ENCODE measurements around the gene DNAH10. TPM values are rescaled to one million over a fixed set of nuclear protein-coding genes. Genes with fewer than 3 reads are reported as not detected.

DNAH10 gene
- total RNA-seq: 0.28 TPM

GRCh38 chr12:123761841-123762714, at the start of gene DNAH10:
Gene DNAH10, plus strand, starts transcription at chr12:123762301. Its CDS starts 36 bp downstream, at chr12:123762337.
- ATAC-seq (peak; percentile 54), DNase-seq (ENCODE audit: low spot score) (no peak)

GRCh38 chr12:123712780-123713319, 49.3 kb upstream of the DNAH10 start:
- ATAC-seq (no peak), DNase-seq (ENCODE audit: low spot score) (no peak)

- no peak for ATAC-seq
- DNase-seq (ENCODE audit: low spot score): no peak
These were observed 48.7 kb upstream of the DNAH10 start for GRCh38 chr12:123713398-123713797.

- ATAC-seq: no peak
- no peak for DNase-seq (ENCODE audit: low spot score)
These were observed 48.1 kb upstream of the DNAH10 start for GRCh38 chr12:123713823-123714585.

- no peak for ATAC-seq
- no peak for DNase-seq (ENCODE audit: low spot score)
These were observed 46.9 kb upstream of the DNAH10 start for GRCh38 chr12:123715195-123715594.

- ATAC-seq (no peak), DNase-seq (ENCODE audit: low spot score) (no peak)
These were observed 44.8 kb upstream of the DNAH10 start for GRCh38 chr12:123717350-123717749.

GRCh38 chr12:123720141-123720814, 41.8 kb upstream of the DNAH10 start:
- DNase-seq (ENCODE audit: low spot score) (no peak), ATAC-seq (no peak)

- no peak for DNase-seq (ENCODE audit: low spot score)
- ATAC-seq: no peak
These were observed 40.9 kb upstream of the DNAH10 start for GRCh38 chr12:123721245-123721644.

GRCh38 chr12:123723011-123723410, 39.1 kb upstream of the DNAH10 start:
- ATAC-seq (no peak), DNase-seq (ENCODE audit: low spot score) (no peak)

- DNase-seq (ENCODE audit: low spot score): no peak
- ATAC-seq: no peak
These were observed 38.3 kb upstream of the DNAH10 start for GRCh38 chr12:123723765-123724164.

GRCh38 chr12:123726244-123726643, 35.9 kb upstream of the DNAH10 start:
- ATAC-seq (no peak), DNase-seq (ENCODE audit: low spot score) (no peak)

GRCh38 chr12:123726962-123727361, 35.1 kb upstream of the DNAH10 start:
- ATAC-seq: no peak
- DNase-seq (ENCODE audit: low spot score): no peak

- ATAC-seq (no peak), DNase-seq (ENCODE audit: low spot score) (no peak)
These were observed 34.2 kb upstream of the DNAH10 start for GRCh38 chr12:123727878-123728277.

GRCh38 chr12:123731596-123731995, 30.5 kb upstream of the DNAH10 start:
- no peak for ATAC-seq

GRCh38 chr12:123732251-123732650, 29.9 kb upstream of the DNAH10 start:
- no peak for DNase-seq (ENCODE audit: low spot score)
- no peak for ATAC-seq

More at GRCh38 chr12:123731596-123731995, 30.5 kb upstream of the DNAH10 start:
- DNase-seq (ENCODE audit: low spot score): no peak

GRCh38 chr12:123733229-123733628, 28.9 kb upstream of the DNAH10 start:
- no peak for DNase-seq (ENCODE audit: low spot score)

GRCh38 chr12:123734268-123734667, 27.8 kb upstream of the DNAH10 start:
- no peak for ATAC-seq

More at GRCh38 chr12:123733229-123733628, 28.9 kb upstream of the DNAH10 start:
- ATAC-seq: no peak

GRCh38 chr12:123741937-123742572, 20.0 kb upstream of the DNAH10 start:
- ATAC-seq: no peak

More at GRCh38 chr12:123734268-123734667, 27.8 kb upstream of the DNAH10 start:
- no peak for DNase-seq (ENCODE audit: low spot score)

GRCh38 chr12:123743002-123743401, 19.1 kb upstream of the DNAH10 start:
- DNase-seq (ENCODE audit: low spot score) (no peak), ATAC-seq (no peak)

More at GRCh38 chr12:123741937-123742572, 20.0 kb upstream of the DNAH10 start:
- no peak for DNase-seq (ENCODE audit: low spot score)

- ATAC-seq (no peak), DNase-seq (ENCODE audit: low spot score) (no peak)
These were observed 17.3 kb upstream of the DNAH10 start for GRCh38 chr12:123744836-123745235.
